Measurements from ENCODE around the gene DPF3. TPM values are rescaled to one million over a fixed set of nuclear protein-coding genes. Genes with fewer than 3 reads are reported as not detected.

The DPF3 gene
- polyA plus RNA-seq (2013, experiment 1 of 2): 0.07 TPM
- 0.07 TPM for polyA plus RNA-seq (2013, experiment 2 of 2)

- Histone ChIP-seq H3K4me1 (ENCODE audit: control insufficient read depth in 2 of 2, insufficient read depth in 1 of 2, low read depth in 1 of 2, low read length in 2 of 2) (peaks cover 23 to 34% of the 10 kb centered on the region in 2 donors), H2AFZ (ENCODE audit: low read length) (peak within 1 kb of the TSS; percentile 92), H2BK120ac (ENCODE audit: low read depth, low read length) (no peak within 1 kb of the TSS), H2AK5ac (ENCODE audit: low read depth, low read length) (no peak within 1 kb of the TSS), H3K27me3 (ENCODE audit: control insufficient read depth in 3 of 3, insufficient read depth in 3 of 3, low read depth in 1 of 3, low read length in 3 of 3) (peaks cover 6 to 80% (median 47%) of the 10 kb centered on the region in 3 experiments), H3K9ac (ENCODE audit: low read depth, low read length, poor library complexity) (peak within 1 kb of the TSS; percentile 30), H3K36me3 (replicated peaks in 1 of 2; ENCODE audit: control insufficient read depth in 2 of 2, insufficient read depth in 2 of 2, low read length in 2 of 2) (no peaks in the 10 kb centered on the region), H3K4me2 (ENCODE audit: insufficient read depth, low read length, poor library complexity, severe bottlenecking) (peak within 1 kb of the TSS; percentile 89), H4K91ac (ENCODE audit: low read depth, low read length, poor library complexity) (no peak within 1 kb of the TSS), H3K18ac (ENCODE audit: low read length) (no peak within 1 kb of the TSS), H4K8ac (ENCODE audit: low read depth, low read length) (no peak within 1 kb of the TSS), H3K4ac (ENCODE audit: low read length) (no peak within 1 kb of the TSS), H3K23ac (ENCODE audit: low read depth, low read length, poor library complexity) (peak within 1 kb of the TSS; percentile 48), H2BK15ac (ENCODE audit: low read length) (no peak within 1 kb of the TSS), H3K9me3 (replicated peaks in 1 of 2; ENCODE audit: control insufficient read depth in 2 of 2, insufficient read depth in 1 of 2, low read depth in 1 of 2, low read length in 2 of 2) (no peaks in the 10 kb centered on the region), H3K14ac (ENCODE audit: low read length) (no peak within 1 kb of the TSS), H3K27ac (replicated peaks; ENCODE audit: low read length) (no peak within 1 kb of the TSS), H3K4me3 (ENCODE audit: low read length in 2 of 2) (peak within 1 kb of the TSS; percentile 61 to 79), H2BK12ac (ENCODE audit: low read length) (no peak within 1 kb of the TSS), H3K79me1 (ENCODE audit: low read depth, low read length) (no peaks in the 10 kb centered on the region), H2BK5ac (ENCODE audit: low read length) (no peak within 1 kb of the TSS)
- WGBS, 2 donors (ENCODE audit: extremely low coverage in 2 of 2, insufficient read length in 2 of 2, insufficient replicate concordance in 1 of 2): no CpG with 5 or more reads among the region's 54 CpGs
- peak; percentile 89 for DNase-seq (ENCODE audit: low spot score)
Measured at GRCh38 chr14:72893636-72894322, at the start of gene DPF3. TSS of gene DPF3 (minus strand) at chr14:72894101. CDS start at chr14:72894088, 13 bp downstream.

DNA sequence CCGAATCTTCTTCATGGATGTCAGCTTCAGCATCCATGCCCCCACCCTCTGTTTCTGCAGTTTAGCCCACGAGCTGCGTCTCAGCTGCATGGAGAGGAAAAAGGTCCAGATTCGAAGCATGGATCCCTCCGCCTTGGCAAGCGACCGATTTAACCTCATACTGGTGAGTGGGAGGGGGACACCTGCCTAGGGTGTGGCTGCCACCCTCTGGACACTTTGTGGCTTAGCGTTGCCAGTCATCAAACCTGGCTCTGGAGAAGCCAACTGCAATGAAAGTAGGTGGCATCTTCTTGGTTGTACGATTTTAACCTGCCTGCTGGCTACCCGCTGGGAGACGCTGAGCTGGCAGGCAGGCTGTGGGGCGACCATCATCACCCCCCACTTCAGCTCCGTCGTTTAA lies 49.0 kb upstream of the DPF3 start:
- no peaks in the 10 kb centered on the region for H3K27me3 ChIP-seq (ENCODE audit: control insufficient read depth in 3 of 3, insufficient read depth in 3 of 3, low read depth in 1 of 3, low read length in 3 of 3)
- no peak overlapping the region for H3K18ac ChIP-seq (ENCODE audit: low read length)
- H3K4me2 ChIP-seq (ENCODE audit: insufficient read depth, low read length, poor library complexity, severe bottlenecking): no peak overlapping the region
- no peak overlapping the region for H4K91ac ChIP-seq (ENCODE audit: low read depth, low read length, poor library complexity)
- WGBS, 2 donors (ENCODE audit: extremely low coverage in 2 of 2, insufficient read length in 2 of 2, insufficient replicate concordance in 1 of 2): no CpG with 5 or more reads among the region's 14 CpGs
- H2AFZ ChIP-seq (ENCODE audit: low read length): no peak overlapping the region
- no peak for DNase-seq (ENCODE audit: low spot score)
- no peak overlapping the region for H2BK12ac ChIP-seq (ENCODE audit: low read length)
- H2BK15ac ChIP-seq (ENCODE audit: low read length): no peak overlapping the region
- H3K14ac ChIP-seq (ENCODE audit: low read length): no peak overlapping the region
- no peak overlapping the region for H3K4me3 ChIP-seq (ENCODE audit: low read length in 2 of 2)
- H2AK5ac ChIP-seq (ENCODE audit: low read depth, low read length): no peak overlapping the region
- H3K9me3 ChIP-seq (replicated peaks in 1 of 2; ENCODE audit: control insufficient read depth in 2 of 2, insufficient read depth in 1 of 2, low read depth in 1 of 2, low read length in 2 of 2): no peaks in the 10 kb centered on the region
- H4K8ac ChIP-seq (ENCODE audit: low read depth, low read length): no peak overlapping the region
- peaks cover 4 to 6% of the 10 kb centered on the region in 2 donors for H3K4me1 ChIP-seq (ENCODE audit: control insufficient read depth in 2 of 2, insufficient read depth in 1 of 2, low read depth in 1 of 2, low read length in 2 of 2)
- H2BK120ac ChIP-seq (ENCODE audit: low read depth, low read length): no peak overlapping the region
- H3K27ac ChIP-seq (replicated peaks; ENCODE audit: low read length): no peak overlapping the region
- no peak overlapping the region for H2BK5ac ChIP-seq (ENCODE audit: low read length)
- no peak overlapping the region for H3K23ac ChIP-seq (ENCODE audit: low read depth, low read length, poor library complexity)
- H3K9ac ChIP-seq (ENCODE audit: low read depth, low read length, poor library complexity): no peak overlapping the region
- H3K79me1 ChIP-seq (ENCODE audit: low read depth, low read length): no peaks in the 10 kb centered on the region
- peaks cover 4 to 21% of the 10 kb centered on the region in 2 donors for H3K36me3 ChIP-seq (replicated peaks in 1 of 2; ENCODE audit: control insufficient read depth in 2 of 2, insufficient read depth in 2 of 2, low read length in 2 of 2)
- H3K4ac ChIP-seq (ENCODE audit: low read length): no peak overlapping the region

- no peak overlapping the region for H3K23ac ChIP-seq (ENCODE audit: low read depth, low read length, poor library complexity)
- no peak overlapping the region for H2AFZ ChIP-seq (ENCODE audit: low read length)
- peaks cover 2 to 21% of the 10 kb centered on the region in 2 donors for H3K36me3 ChIP-seq (replicated peaks in 1 of 2; ENCODE audit: control insufficient read depth in 2 of 2, insufficient read depth in 2 of 2, low read length in 2 of 2)
- no peak overlapping the region for H2BK5ac ChIP-seq (ENCODE audit: low read length)
- H3K9ac ChIP-seq (ENCODE audit: low read depth, low read length, poor library complexity): no peak overlapping the region
- no peaks in the 10 kb centered on the region for H3K9me3 ChIP-seq (replicated peaks in 1 of 2; ENCODE audit: control insufficient read depth in 2 of 2, insufficient read depth in 1 of 2, low read depth in 1 of 2, low read length in 2 of 2)
- no peak overlapping the region for H2AK5ac ChIP-seq (ENCODE audit: low read depth, low read length)
- H3K27ac ChIP-seq (replicated peaks; ENCODE audit: low read length): no peak overlapping the region
- no peak overlapping the region for H2BK120ac ChIP-seq (ENCODE audit: low read depth, low read length)
- no peak for DNase-seq (ENCODE audit: low spot score)
- H4K91ac ChIP-seq (ENCODE audit: low read depth, low read length, poor library complexity): no peak overlapping the region
- no peak overlapping the region for H3K4me3 ChIP-seq (ENCODE audit: low read length in 2 of 2)
- no peak overlapping the region for H4K8ac ChIP-seq (ENCODE audit: low read depth, low read length)
- H3K4me2 ChIP-seq (ENCODE audit: insufficient read depth, low read length, poor library complexity, severe bottlenecking): no peak overlapping the region
- peaks cover 4 to 6% of the 10 kb centered on the region in 2 donors for H3K4me1 ChIP-seq (ENCODE audit: control insufficient read depth in 2 of 2, insufficient read depth in 1 of 2, low read depth in 1 of 2, low read length in 2 of 2)
- H3K27me3 ChIP-seq (ENCODE audit: control insufficient read depth in 3 of 3, insufficient read depth in 3 of 3, low read depth in 1 of 3, low read length in 3 of 3): no peaks in the 10 kb centered on the region
- no peak overlapping the region for H3K4ac ChIP-seq (ENCODE audit: low read length)
- H3K18ac ChIP-seq (ENCODE audit: low read length): no peak overlapping the region
- no peak overlapping the region for H2BK12ac ChIP-seq (ENCODE audit: low read length)
- H2BK15ac ChIP-seq (ENCODE audit: low read length): no peak overlapping the region
- no peak overlapping the region for H3K14ac ChIP-seq (ENCODE audit: low read length)
- WGBS, 2 donors (ENCODE audit: extremely low coverage in 2 of 2, insufficient read length in 2 of 2, insufficient replicate concordance in 1 of 2): no CpG with 5 or more reads among the region's 12 CpGs
- no peaks in the 10 kb centered on the region for H3K79me1 ChIP-seq (ENCODE audit: low read depth, low read length)
Measured at GRCh38 chr14:72941286-72941985, 47.5 kb upstream of the DPF3 start.

DNA sequence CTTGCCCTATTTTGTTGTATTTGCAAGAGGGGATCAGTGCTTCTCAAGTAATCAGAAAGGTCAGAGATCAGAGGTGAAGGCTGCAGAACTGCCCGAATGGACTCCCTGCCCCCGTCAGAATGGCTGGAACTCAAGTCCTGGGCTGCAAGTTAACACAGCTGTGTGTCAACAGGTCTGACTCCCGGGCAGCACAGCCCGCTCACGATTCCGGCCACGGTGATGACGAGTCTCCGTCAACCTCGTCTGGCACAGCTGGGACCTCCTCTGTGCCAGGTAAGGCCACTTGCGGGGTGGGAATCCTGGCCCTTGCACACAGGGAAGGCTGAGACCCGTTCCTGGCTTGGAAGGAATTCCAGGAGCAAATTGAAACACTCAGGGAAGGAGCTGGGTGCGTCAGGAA lies 45.7 kb upstream of the DPF3 start:
- Histone ChIP-seq H3K23ac (ENCODE audit: low read depth, low read length, poor library complexity) (peak overlapping the region; percentile 83), H2BK5ac (ENCODE audit: low read length) (no peak overlapping the region), H2BK15ac (ENCODE audit: low read length) (no peak overlapping the region), H3K9ac (ENCODE audit: low read depth, low read length, poor library complexity) (peak overlapping the region; percentile 53), H3K4ac (ENCODE audit: low read length) (no peak overlapping the region), H2BK120ac (ENCODE audit: low read depth, low read length) (no peak overlapping the region), H3K18ac (ENCODE audit: low read length) (peak overlapping the region; percentile 85), H4K91ac (ENCODE audit: low read depth, low read length, poor library complexity) (no peak overlapping the region), H2AK5ac (ENCODE audit: low read depth, low read length) (peak overlapping the region; percentile 61), H4K8ac (ENCODE audit: low read depth, low read length) (no peak overlapping the region), H2BK12ac (ENCODE audit: low read length) (no peak overlapping the region), H3K79me1 (ENCODE audit: low read depth, low read length) (no peaks in the 10 kb centered on the region), H3K9me3 (replicated peaks in 1 of 2; ENCODE audit: control insufficient read depth in 2 of 2, insufficient read depth in 1 of 2, low read depth in 1 of 2, low read length in 2 of 2) (no peaks in the 10 kb centered on the region), H3K4me3 (ENCODE audit: low read length in 2 of 2) (no peak overlapping the region), H3K14ac (ENCODE audit: low read length) (peak overlapping the region; percentile 39), H2AFZ (ENCODE audit: low read length) (no peak overlapping the region), H3K4me1 (ENCODE audit: control insufficient read depth in 2 of 2, insufficient read depth in 1 of 2, low read depth in 1 of 2, low read length in 2 of 2) (peaks cover 4 to 6% of the 10 kb centered on the region in 2 donors), H3K4me2 (ENCODE audit: insufficient read depth, low read length, poor library complexity, severe bottlenecking) (no peak overlapping the region), H3K36me3 (replicated peaks in 1 of 2; ENCODE audit: control insufficient read depth in 2 of 2, insufficient read depth in 2 of 2, low read length in 2 of 2) (peaks cover 2 to 21% of the 10 kb centered on the region in 2 donors), H3K27ac (replicated peaks; ENCODE audit: low read length) (no peak overlapping the region), H3K27me3 (ENCODE audit: control insufficient read depth in 3 of 3, insufficient read depth in 3 of 3, low read depth in 1 of 3, low read length in 3 of 3) (no peaks in the 10 kb centered on the region)
- no peak for DNase-seq (ENCODE audit: low spot score)
- WGBS, 2 donors (ENCODE audit: extremely low coverage in 2 of 2, insufficient read length in 2 of 2, insufficient replicate concordance in 1 of 2): no CpG with 5 or more reads among the region's 13 CpGs

All from neuronal stem cell (in vitro differentiated cells).